OCI-LY7 (cell line): ENCODE results near the gene SMC1A. TPM values are rescaled to one million over a fixed set of nuclear protein-coding genes. Genes with fewer than 3 reads are reported as not detected.

ENCODE experiments used
- BruUV-seq: library from RNA; stranded (reverse); fragments of 400-500 nt; replicated peaks from 2 replicates; lab custom pipeline; 2021; lab: Mats Ljungman, UMichigan
- CTCF ChIA-PET: fragments of 300-600 bp; sonication (Branson Sonifier 250); formaldehyde crosslinking; loops from one replicate; lab custom pipeline; 2022; ENCODE audit warnings: antibody characterized with exemption; ENCODE audit not compliant: unreplicated experiment; lab: Charles Lee
- POLR2A ChIA-PET: fragments of 300-600 bp; sonication (Branson Sonifier 250); formaldehyde crosslinking; loops from one replicate; lab custom pipeline; 2022; ENCODE audit warnings: antibody characterized with exemption; lab: Charles Lee
- DNase-seq: peaks from one replicate; pipeline ENCODE4 v3.0.0-alpha.2; 2015; ENCODE audit warnings: low spot score
- H2AFZ ChIP-seq: fragments of 200-600 bp; sonication (generic), shearing (Covaris generic); 2 replicates; pipeline ENCODE4 v1.6.1; 2014; ENCODE audit warnings: mild to moderate bottlenecking, antibody characterized with exemption, low read length, moderate library complexity
- H3K27ac ChIP-seq: fragments of 200-600 bp; sonication (generic); 2 replicates; pipeline ENCODE4 v1.5.1; 2014; ENCODE audit warnings: mixed run types, low read depth, mild to moderate bottlenecking, moderate library complexity, low read length, inconsistent platforms; ENCODE audit not compliant: poor library complexity, severe bottlenecking
- H3K36me3 ChIP-seq: fragments of 200-600 bp; sonication (generic); 2 replicates; pipeline ENCODE4 v1.6.1; 2014; ENCODE audit warnings: mild to moderate bottlenecking, antibody characterized with exemption, low read length, moderate library complexity, mixed read lengths; ENCODE audit not compliant: insufficient read depth
- H3K4me1 ChIP-seq: fragments of 200-600 bp; sonication (generic); 2 replicates; pipeline ENCODE4 v1.5.1; 2014; ENCODE audit warnings: mild to moderate bottlenecking, low read length; ENCODE audit not compliant: insufficient read depth, poor library complexity, severe bottlenecking
- H3K4me2 ChIP-seq: fragments of 200-600 bp; sonication (generic); 2 replicates; pipeline ENCODE4 v1.6.1; 2014; ENCODE audit warnings: mild to moderate bottlenecking, low read length
- H3K4me3 ChIP-seq: fragments of 200-600 bp; sonication (generic); 2 replicates; pipeline ENCODE4 v1.5.1; 2014; ENCODE audit warnings: mild to moderate bottlenecking, low read depth, low read length; ENCODE audit not compliant: poor library complexity, severe bottlenecking
- H3K79me2 ChIP-seq: fragments of 200-600 bp; sonication (generic); 2 replicates; pipeline ENCODE4 v1.6.1; 2016; ENCODE audit warnings: low read depth, mild to moderate bottlenecking, low read length, moderate library complexity, mixed read lengths; ENCODE audit not compliant: insufficient read depth
- H3K9me2 ChIP-seq: fragments of 200-600 bp; sonication (generic); 2 replicates; pipeline ENCODE4 v1.6.1; 2016; ENCODE audit warnings: mild to moderate bottlenecking, low read length, mixed read lengths; ENCODE audit not compliant: insufficient read depth
- H3K9me3 ChIP-seq: fragments of 200-600 bp; sonication (generic); 2 replicates; pipeline ENCODE4 v1.6.1; 2014; ENCODE audit warnings: mild to moderate bottlenecking, mixed run types, low read length, mixed read lengths
- H4K20me1 ChIP-seq: fragments of 200-600 bp; sonication (generic); 2 replicates; pipeline ENCODE4 v1.6.1; 2014; ENCODE audit warnings: mild to moderate bottlenecking, antibody characterized with exemption, low read length, moderate library complexity, mixed read lengths; ENCODE audit not compliant: insufficient read depth
- EZH2phosphoT487 ChIP-seq: fragments of 200-600 bp; sonication (generic); IDR thresholded peaks from 2 replicates; pipeline ENCODE4 v1.6.1; 2018; ENCODE audit warnings: low read depth, borderline replicate concordance, mild to moderate bottlenecking, mixed run types, antibody characterized with exemption, low read length, moderate library complexity, mixed read lengths
- intact Hi-C: fragments of 100-400 bp; cut with micrococcal nuclease; formaldehyde crosslinking; loops from one replicate; pipeline ENCODE4 v1.10.0; 2022; ENCODE audit not compliant: unreplicated experiment
- total RNA-seq, 2 experiments: library from RNA; depleted of rRNA in 1 of 2; stranded (reverse); fragments of >200 nt in 1 of 2; shearing (Covaris generic) in 1 of 2; gene quantifications; 2 replicates each; pipeline ENCODE4 v1.2.3, GENCODE V29; 2014 to 2022
- TF ChIP-seq, protein P1 (sequence below): fragments of 200-600 bp; sonication (generic); conservative IDR thresholded peaks from 2 replicates; pipeline ENCODE4 v1.5.1; 2014; ENCODE audit warnings: mild to moderate bottlenecking, antibody characterized with exemption, low read length, moderate library complexity, mixed read lengths

The SMC1A gene
- total RNA-seq, 2 experiments from 2014 or later = 41.6 to 134 TPM

DNA sequence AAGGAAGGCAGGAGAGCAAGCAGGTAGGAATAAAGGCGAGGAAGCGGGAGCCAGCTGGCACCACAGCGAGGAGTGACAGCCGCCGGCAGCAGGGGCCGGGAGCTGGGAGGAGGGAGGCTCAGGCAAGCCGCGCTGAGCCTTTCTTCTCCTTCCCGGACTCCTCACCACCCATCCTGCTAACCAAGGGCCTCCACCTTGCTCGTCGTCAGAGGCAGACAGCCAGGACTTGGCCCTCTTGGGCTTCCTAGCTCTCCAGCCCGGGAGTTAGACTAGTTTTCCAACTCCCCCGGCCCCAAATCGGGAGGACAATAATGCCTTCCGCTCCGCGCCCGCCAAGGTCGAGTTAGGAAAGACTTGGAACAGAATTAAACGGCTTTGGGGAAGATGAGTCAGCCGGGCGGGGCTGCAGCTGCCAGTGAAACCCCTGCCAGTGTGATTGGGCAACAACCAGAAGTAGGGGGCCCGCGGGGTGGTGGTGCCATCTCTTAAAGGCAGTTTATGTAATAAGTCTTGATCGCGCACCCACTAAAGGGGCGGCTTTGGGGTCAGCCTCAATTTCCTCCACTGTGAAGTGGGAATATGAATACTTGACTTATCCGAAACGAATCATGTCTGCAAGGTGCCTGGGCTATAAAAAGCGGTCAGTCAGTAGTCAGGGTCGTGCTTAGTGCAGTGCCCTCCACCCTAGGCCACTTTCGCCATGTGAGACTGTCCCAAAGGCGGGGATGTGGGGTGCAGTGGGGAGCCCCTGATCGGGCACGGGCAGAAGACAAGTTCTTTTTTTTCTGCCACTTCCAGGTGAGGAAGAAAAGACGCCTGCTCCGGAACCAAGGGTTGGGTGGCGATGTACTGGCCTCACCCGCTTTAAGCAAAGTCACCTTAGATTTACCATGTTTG lies 18.4 kb upstream of the SMC1A start:
- POLR2A ChIA-PET = no interaction called here
- Histone ChIP-seq H3K9me3 (no peaks in the 10 kb centered on the region), H3K79me2 (no peaks in the 10 kb centered on the region), H3K27ac (no peak overlapping the region), H3K4me3 (no peak overlapping the region), H3K9me2 (no peaks in the 10 kb centered on the region), H3K4me2 (no peak overlapping the region), H4K20me1 (no peaks in the 10 kb centered on the region), H2AFZ (no peak overlapping the region), H3K36me3 (no peaks in the 10 kb centered on the region), H3K4me1 (no peaks in the 10 kb centered on the region)
- no peak for DNase-seq
- TF ChIP-seq EZH2phosphoT487 = no peak
- TF ChIP-seq, protein P1, sequence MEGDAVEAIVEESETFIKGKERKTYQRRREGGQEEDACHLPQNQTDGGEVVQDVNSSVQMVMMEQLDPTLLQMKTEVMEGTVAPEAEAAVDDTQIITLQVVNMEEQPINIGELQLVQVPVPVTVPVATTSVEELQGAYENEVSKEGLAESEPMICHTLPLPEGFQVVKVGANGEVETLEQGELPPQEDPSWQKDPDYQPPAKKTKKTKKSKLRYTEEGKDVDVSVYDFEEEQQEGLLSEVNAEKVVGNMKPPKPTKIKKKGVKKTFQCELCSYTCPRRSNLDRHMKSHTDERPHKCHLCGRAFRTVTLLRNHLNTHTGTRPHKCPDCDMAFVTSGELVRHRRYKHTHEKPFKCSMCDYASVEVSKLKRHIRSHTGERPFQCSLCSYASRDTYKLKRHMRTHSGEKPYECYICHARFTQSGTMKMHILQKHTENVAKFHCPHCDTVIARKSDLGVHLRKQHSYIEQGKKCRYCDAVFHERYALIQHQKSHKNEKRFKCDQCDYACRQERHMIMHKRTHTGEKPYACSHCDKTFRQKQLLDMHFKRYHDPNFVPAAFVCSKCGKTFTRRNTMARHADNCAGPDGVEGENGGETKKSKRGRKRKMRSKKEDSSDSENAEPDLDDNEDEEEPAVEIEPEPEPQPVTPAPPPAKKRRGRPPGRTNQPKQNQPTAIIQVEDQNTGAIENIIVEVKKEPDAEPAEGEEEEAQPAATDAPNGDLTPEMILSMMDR = no peak
- CTCF ChIA-PET = interaction anchor here (0.6 kb wide), 1 partner anchor 127 kb away, joined by 3 read pairs; no protein-coding TSS in a partner anchor
- intact Hi-C loops = no loop called here
- no TSS peak for BruUV-seq

DNA sequence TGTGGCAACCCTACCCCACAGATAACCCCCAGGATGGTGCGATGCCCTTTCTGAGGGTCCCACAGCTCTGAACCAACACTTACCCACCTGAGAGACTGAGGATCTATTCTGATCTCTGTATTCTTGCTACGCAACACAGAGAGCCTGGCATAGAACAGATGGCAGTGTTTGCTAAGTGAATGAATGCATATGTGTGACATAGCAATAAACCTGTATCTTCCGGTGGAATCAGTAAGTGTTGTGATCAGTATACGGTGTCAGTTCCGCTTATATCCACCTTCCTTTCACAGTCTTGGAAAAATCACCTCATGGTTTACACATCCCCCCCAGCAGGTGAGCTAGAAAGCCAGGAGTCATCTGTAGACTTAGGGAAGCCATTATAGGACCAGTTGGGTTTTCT lies 17.6 kb upstream of the SMC1A start:
- peaks cover 2% of the 10 kb centered on the region for H3K4me1 ChIP-seq
- H3K4me3 ChIP-seq = no peak overlapping the region
- BruUV-seq = no TSS peak
- no peaks in the 10 kb centered on the region for H3K36me3 ChIP-seq
- intact Hi-C loops = no loop called here
- CTCF ChIA-PET = interaction anchor here (0.6 kb wide), 1 partner anchor 127 kb away, joined by 3 read pairs; no protein-coding TSS in a partner anchor
- no peaks in the 10 kb centered on the region for H4K20me1 ChIP-seq
- H3K27ac ChIP-seq = no peak overlapping the region
- H3K9me2 ChIP-seq = no peaks in the 10 kb centered on the region
- H3K4me2 ChIP-seq = no peak overlapping the region
- H3K9me3 ChIP-seq = no peaks in the 10 kb centered on the region
- no peak for DNase-seq
- H2AFZ ChIP-seq = no peak overlapping the region
- no peaks in the 10 kb centered on the region for H3K79me2 ChIP-seq
- TF ChIP-seq EZH2phosphoT487 = no peak
- TF ChIP-seq, protein P1 = no peak
- POLR2A ChIA-PET = no interaction called here

DNA sequence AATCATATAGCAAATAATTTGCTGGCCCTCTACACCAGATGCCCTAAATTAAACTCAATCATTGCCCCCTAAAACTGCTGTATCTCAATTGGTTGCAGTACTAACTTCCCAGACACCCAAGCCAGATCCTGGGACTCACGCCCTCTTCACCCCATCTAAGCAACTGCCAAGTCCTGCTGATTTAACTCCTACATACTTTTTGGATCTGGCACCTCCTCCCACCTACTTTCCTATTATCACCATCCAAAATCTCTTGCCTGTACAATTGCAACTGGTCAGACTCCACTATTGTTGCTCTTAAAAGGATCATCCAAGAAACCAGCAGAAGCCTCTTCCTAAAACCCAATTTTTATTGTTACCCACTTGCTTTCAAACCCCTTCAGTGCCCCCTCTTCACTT lies 16.4 kb upstream of the SMC1A start:
- peaks cover 2% of the 10 kb centered on the region; the same call in 1 of the 2 replicates for H3K79me2 ChIP-seq
- intact Hi-C loops = no loop called here
- H3K4me3 ChIP-seq = no peak overlapping the region
- H3K9me2 ChIP-seq = no peaks in the 10 kb centered on the region
- BruUV-seq = no TSS peak
- ChIA-PET CTCF (no interaction called here), POLR2A (no interaction called here)
- no peaks in the 10 kb centered on the region for H4K20me1 ChIP-seq
- H2AFZ ChIP-seq = no peak overlapping the region
- H3K4me1 ChIP-seq = peaks cover 10% of the 10 kb centered on the region
- H3K27ac ChIP-seq = no peak overlapping the region
- no peak overlapping the region for H3K4me2 ChIP-seq
- H3K36me3 ChIP-seq = no peaks in the 10 kb centered on the region
- no peaks in the 10 kb centered on the region for H3K9me3 ChIP-seq
- no peak for DNase-seq
- TF ChIP-seq EZH2phosphoT487 = no peak
- TF ChIP-seq, protein P1 = no peak
